Measurements from ENCODE around the gene MYO7B. TPM values are rescaled to one million over a fixed set of nuclear protein-coding genes. Genes with fewer than 3 reads are reported as not detected.

The MYO7B gene
- polyA plus RNA-seq, 4 donors: 0.59 to 24.5 (median 16.8) TPM

Other genes starting within 250 kb of the MYO7B start
- 10 to 100 TPM; 58.6 to 73.2 (median 62.2) TPM for gene ERCC3, start 241.5 kb upstream of the MYO7B start, polyA plus RNA-seq (ENCODE audit: insufficient read length in 4 of 4)
- gene MAP3K2, start 147.7 kb upstream of the MYO7B start, polyA plus RNA-seq (ENCODE audit: insufficient read length in 4 of 4): 10 to 100 TPM; 20.7 to 30.6 (median 25.8) TPM
- 1 to 10 TPM in 2 of 4 donors, under 1 TPM in 2; 0.50 to 5.8 (median 1.7) TPM for gene PROC, start 117.3 kb upstream of the MYO7B start, polyA plus RNA-seq (ENCODE audit: insufficient read length in 4 of 4)
- 10 to 100 TPM; 47.3 to 78.0 (median 71.1) TPM for gene IWS1, start 9.2 kb upstream of the MYO7B start, polyA plus RNA-seq (ENCODE audit: insufficient read length in 4 of 4)
- 1 to 10 TPM in 3 of 4 donors, under 1 TPM in 1; 0.33 to 2.8 (median 1.1) TPM for gene GPR17, start 110.5 kb downstream of the MYO7B start, polyA plus RNA-seq (ENCODE audit: insufficient read length in 4 of 4)
- 10 to 100 TPM in 3 of 4 donors, 1 to 10 TPM in 1; 9.4 to 21.8 (median 16.2) TPM for gene LIMS2, start 139.8 kb downstream of the MYO7B start, polyA plus RNA-seq (ENCODE audit: insufficient read length in 4 of 4)
- gene SFT2D3, start 165.8 kb downstream of the MYO7B start, polyA plus RNA-seq (ENCODE audit: insufficient read length in 4 of 4): not detected